HG03460 (cell line): Measurements from ENCODE around the gene KRTAP5-3.
"Not testable (repeated sequence)": the region's sequence is repeated elsewhere in the genome, so short reads cannot be mapped to it uniquely, and the experiment has no call there.

Experiments used
- ATAC-seq: cut with Tn5 transposase; IDR thresholded peaks from one replicate; pipeline ENCODE4 v1.9.1; 2021; ENCODE audit not compliant: unreplicated experiment

Gene KRTAP5-3

DNA sequence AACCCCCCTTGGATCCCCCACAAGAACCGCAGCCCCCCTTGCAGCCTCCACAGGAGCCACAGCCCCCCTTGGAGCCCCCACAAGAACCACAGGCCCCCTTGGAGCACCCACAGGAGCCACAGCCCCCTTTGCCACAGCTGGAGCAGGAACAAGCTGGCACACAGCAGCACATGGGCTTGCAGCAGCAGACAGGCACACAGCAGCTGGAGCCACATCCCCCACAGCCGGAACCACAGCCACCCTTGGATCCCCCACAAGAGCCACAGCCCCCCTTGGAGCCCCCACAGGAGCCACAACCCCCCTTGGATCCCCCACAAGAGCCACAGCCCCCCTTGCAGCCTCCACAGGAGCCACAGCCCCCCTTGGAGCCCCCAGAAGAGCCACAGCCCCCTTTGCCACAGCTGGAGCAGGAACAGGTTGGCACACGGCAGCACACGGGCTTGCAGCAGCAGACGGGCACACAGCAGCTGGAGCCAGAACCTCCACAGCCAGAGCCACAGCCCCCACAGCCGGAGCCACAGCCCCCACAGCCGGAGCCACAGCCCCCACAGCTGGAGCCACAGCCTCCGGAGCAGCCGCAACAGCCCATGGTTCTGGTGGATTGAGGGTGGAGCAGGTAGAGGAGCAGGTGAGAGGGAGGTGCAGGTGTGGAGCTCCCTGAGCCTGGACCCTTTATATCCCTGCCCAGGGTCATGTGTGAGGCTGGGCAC lies 23.4 kb downstream of the KRTAP5-3 start, which contains the start of gene KRTAP5-1:
Gene KRTAP5-1, minus strand, starts transcription at position 623 of the 710 bp plus-strand sequence. Its CDS starts 34 bp downstream, at position 589.
- not testable (repeated sequence) for ATAC-seq

DNA sequence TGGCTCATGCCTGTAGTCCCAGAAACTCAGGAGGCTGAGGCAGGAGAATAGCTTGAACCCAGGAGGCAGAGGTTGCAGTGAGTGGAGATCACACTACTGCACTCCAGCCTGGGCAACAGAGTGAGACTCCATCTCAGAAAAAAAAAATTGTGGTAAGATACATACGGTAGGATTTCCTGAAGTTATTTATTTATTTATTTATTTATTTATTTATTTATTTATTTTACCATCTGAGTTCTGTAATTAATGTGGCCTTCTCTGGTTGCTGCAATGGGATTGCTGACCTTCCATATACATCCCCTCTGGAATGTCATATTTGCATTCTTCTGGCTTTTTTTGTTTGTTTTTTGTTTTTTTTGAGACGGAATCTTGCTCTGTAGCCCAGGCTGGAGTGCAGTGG lies 25.4 kb downstream of the KRTAP5-3 start:
- ATAC-seq = not testable (repeated sequence)

DNA sequence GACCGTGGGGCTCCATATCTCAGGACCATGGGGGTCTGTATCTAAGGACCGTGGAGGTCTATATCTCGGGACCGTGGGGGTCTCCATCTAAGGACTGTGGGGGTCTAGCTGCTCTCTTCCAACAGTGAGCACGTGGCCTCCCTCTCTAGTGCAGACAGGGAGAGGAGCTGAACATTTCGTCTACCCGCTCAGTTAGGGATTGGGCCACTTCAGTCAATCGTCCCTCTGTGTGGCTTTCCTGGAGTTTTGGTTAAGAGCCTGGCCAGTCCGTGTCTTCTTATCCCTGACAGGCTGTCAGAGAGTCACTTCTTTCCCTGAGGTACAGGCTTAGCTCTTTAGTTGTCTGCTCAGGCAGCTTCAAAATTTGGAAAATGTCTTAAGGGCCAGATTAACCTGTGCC lies 26.3 kb downstream of the KRTAP5-3 start:
- ATAC-seq = no peak

DNA sequence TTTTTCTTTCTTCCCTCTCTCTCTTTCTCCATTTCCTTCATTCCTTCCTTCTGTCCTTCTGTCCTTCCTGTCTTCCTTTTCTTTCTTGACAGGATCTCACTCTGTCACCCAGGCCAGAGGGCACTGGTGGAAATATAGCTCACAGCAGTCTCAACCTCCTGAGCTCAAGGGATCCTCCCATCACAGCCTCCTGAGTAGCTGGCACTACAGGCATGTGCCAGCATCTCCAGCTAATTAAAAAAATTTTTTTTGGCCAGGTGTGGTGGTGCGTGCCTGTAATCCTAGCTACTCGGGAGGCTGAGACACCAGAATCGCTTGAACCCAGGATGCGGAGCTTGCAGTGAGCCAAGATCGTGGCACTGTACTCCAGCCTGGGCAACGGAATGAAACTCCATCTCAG lies 31.4 kb downstream of the KRTAP5-3 start:
- ATAC-seq = no peak

GRCh38 chr11:1575756-1576155 lies 32.5 kb downstream of the KRTAP5-3 start:
- not testable (repeated sequence) for ATAC-seq

DNA sequence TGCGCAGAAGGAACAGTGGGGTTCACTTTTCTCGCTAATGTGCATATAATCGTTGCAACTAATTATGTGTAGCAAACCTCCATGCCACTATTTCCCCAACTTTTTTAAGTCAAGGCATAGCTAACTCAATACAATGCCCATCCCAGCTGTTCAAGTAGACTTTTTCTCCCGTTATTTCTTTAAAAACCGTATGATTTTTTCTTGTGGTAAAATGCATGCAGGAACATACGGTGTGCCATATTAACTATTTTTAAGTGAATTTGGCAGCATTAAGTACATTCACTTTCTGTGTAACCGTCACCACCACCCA lies 33.4 kb downstream of the KRTAP5-3 start:
- ATAC-seq = no peak

DNA sequence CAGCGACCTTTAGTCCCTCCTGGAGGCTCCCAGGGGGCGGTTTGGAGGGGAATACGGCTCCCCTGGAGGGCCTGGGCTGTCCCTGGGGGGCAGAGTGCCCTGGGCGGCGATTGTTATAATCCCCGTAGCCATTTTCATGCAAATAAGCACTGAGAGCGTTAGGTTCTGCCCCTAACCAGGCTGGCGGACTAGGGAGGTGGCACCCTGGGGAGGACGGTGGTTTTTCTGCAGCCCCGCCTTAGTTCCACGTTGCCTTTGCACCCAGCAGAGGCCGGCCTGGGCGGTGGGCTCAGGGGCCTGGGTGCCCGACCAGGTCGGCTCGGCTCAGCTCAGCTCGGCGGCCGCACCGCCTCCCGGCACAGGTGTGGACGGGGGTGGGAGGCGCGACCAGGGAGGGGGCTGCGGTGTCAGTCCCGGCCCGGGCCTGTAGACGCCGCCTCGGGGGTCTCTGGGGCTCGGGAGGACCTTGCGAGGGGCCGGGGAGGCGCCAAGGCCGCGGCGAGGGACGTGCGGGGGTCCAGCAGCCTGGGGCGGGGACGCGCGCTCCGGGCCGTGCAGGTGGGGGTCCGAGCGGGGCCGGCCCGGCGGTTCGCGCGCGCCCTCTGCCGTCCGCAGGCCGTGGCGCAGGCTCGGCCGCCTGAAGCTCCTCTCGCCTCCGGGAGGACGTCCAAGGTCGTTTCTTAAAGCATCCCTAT lies 33.9 kb downstream of the KRTAP5-3 start:
- ATAC-seq = no peak

- ATAC-seq = no peak
Measured at GRCh38 chr11:1573903-1574237, 34.4 kb downstream of the KRTAP5-3 start.

DNA sequence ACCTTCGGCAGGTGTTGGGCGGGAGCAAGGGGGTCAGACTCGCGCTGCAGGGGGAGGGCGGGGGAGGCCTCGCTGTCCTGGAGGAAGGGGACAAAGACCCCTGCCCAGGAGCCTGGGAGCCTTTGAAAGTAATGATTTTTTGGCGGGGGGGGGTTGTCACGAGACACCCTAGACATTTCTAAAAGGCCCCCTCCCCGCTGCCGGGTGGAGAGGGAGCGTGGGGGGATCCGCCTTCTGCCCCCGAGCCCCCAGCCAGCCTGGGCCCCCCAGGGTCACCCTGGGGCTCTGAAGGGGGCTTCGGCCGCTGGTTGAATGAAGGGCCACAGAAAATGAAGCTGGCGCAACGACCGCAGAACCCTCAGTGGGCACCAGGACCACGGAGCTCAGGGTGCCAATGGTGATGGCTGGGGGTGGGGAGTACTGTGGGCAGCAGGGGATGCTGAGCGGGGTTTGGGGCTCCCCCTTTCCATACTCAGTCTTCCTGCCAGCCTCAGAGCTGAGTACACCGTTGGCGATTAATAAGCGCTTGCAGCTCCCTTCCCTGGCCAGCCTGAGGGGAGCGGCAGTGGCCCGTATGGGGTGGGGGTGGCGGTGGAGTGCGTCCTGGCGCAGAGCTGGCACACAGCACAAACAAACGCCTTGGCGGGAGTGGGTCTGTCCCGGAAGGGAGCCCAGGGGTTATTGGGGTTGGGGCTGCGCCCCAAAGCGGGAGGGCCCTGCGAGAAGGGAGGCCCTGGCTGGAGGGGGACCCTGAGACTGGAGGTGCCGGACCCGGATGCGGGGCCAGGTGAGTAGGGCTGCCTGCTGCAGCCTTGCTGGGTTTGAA lies 35.0 kb downstream of the KRTAP5-3 start:
- ATAC-seq = no peak

GRCh38 chr11:1572197-1573076 lies 35.8 kb downstream of the KRTAP5-3 start, which contains the start of gene DUSP8:
TSS of gene DUSP8 (minus strand) at chr11:1572271. CDS start at chr11:1565826, 6,445 bp downstream.
- ATAC-seq = peak; percentile 49

- no peak for ATAC-seq
Measured at GRCh38 chr11:1571760-1572196, 36.5 kb downstream of the KRTAP5-3 start.

DNA sequence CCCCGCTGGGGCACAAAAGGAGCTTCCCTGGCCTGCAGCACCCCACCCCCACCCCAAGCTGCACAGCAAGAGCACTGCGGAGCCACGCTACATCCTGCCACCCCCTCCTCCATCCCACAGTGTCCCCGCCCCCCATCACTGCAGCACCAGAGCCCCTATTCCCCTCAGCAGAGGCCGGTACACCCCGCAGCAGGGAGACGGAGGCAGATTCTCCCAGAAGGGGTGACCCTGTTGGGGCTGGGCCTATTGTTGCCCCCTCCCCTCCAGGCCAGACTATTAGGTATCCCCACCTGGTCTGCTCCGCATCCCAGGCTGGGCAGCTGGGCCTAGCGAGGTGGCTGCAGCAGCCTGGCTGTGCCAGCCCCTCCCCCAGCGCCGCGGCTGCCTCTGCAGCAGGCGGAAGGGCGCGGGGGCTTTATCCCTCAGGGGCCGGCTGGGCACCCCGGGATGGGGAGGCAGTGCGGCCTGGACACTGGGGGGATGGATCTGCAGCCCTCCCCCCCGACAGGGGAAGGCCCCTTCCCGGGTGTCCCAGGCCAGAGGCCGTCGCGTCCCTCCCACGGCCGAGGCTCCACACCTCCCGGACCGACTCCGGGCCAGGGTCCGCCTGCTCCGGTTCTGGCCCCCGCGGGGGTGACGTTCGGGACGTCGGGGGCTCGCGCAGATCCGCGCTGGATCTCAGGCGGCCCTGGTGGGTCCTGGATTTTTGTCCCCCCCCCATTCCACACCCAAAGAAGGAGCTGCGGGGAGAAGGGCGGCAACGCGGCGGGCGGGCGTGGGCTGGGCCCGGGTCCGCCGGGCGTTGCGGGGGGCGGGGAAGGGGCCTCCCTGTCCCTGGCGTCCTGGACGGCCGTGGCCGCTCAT lies 37.1 kb downstream of the KRTAP5-3 start:
- no peak for ATAC-seq

DNA sequence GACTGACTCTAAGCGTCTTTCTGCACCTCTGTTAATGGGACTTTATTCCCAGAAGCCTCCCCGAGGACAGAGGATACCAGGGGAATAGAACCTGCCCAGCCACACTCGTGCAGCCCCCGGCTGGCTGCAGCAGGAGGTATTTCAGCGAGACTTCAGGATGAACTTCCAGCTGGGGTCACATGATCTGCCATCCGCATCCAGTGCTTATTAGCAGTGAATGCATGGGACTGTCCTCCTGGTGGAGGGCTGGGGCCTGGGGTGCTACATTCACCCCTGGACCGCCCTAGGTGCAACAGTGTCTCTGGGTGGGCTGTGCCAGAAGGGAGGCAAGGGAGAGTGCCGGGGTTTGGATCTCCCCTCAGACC lies 37.8 kb downstream of the KRTAP5-3 start:
- ATAC-seq = no peak

- ATAC-seq = no peak
Measured at GRCh38 chr11:1570001-1570453, 38.2 kb downstream of the KRTAP5-3 start.

- no peak for ATAC-seq
Measured at GRCh38 chr11:1569251-1569780, 38.9 kb downstream of the KRTAP5-3 start.

- ATAC-seq = no peak
Measured at GRCh38 chr11:1568441-1568911, 39.8 kb downstream of the KRTAP5-3 start.

GRCh38 chr11:1567721-1568100 lies 40.6 kb downstream of the KRTAP5-3 start:
- no peak for ATAC-seq

DNA sequence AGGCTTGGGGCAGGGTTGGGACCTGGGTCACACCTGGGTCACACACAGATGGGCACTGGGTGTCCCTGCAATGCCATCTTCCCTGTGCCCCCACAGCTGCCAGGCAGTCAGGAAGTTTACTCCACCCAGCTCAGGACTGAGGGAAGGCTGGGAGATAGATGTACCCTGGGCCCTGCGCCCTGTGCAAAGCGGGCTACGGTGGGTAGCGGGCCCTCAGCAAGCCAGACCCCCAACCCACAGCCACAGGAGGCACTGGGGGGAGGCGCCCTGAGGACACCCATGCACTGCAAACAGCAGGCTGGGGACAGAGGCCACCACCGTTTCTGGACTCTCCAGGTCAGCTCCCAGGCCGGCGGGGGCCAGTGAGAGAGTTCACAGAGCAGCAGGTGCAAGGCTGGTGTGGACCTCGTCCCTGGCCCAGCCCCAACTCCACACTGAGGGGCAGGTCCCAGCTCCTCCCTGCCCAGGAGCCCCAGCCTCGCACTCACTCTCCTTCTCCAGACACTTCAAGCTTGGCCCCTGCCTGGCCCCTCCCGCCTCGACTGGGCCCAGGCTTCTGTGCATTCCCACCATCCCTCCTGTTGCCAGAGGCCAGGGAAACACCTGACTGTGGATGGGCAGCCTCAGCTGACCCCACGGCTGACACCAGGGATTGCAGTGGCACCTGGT lies 41.1 kb downstream of the KRTAP5-3 start:
- no peak for ATAC-seq
